SK-N-SH (cell line): Measurements from ENCODE around the gene FYCO1. TPM values are rescaled to one million over a fixed set of nuclear protein-coding genes. Genes with fewer than 3 reads are reported as not detected.

Experiments used
- CTCF ChIA-PET: fragments of 300-600, 350-600 bp; formaldehyde crosslinking; extraction: SDS; loops from one replicate; lab custom pipeline; 2021; lab: Yijun Ruan, JAX
- POLR2A ChIA-PET: fragments of 350-600 bp; sonication (Branson Sonifier 250); formaldehyde crosslinking; extraction: SDS; loops from one replicate; lab custom pipeline; 2020; ENCODE audit warnings: antibody characterized with exemption, inconsistent platforms; lab: Yijun Ruan, JAX
- DNase-seq: peaks from one replicate; pipeline ENCODE4 v3.0.0; 2012
- H2AFZ ChIP-seq: fragments of 200-600 bp; sonication (generic); 2 replicates; pipeline ENCODE4 v1.8.1; 2016; ENCODE audit warnings: antibody characterized with exemption, mild to moderate bottlenecking, low read depth
- H3F3A ChIP-seq: fragments of 200-600 bp; sonication (generic); replicated peaks from 2 replicates; pipeline ENCODE3; 2016; ENCODE audit warnings: antibody characterized with exemption, mild to moderate bottlenecking; ENCODE audit not compliant: insufficient read depth
- H3K27ac ChIP-seq, 2 experiments: fragments of 200-500 bp in 1 of 2; fragments of 200-600 bp in 1 of 2; sonication (Bioruptor generic) in 1 of 2; sonication (generic), shearing (Covaris generic) in 1 of 2; 2 replicates each; pipeline versions ENCODE4 v1.5.1 to v1.6.1; 2014 to 2016; ENCODE audit warnings: low read depth in 2 of 2, inconsistent platforms in 1 of 2, low read length in 1 of 2, mild to moderate bottlenecking in 1 of 2, mixed read lengths in 1 of 2
- H3K27me3 ChIP-seq: fragments of 200-600 bp; sonication (generic), shearing (Covaris generic); 2 replicates; pipeline ENCODE4 v1.6.1; 2016; ENCODE audit warnings: mixed run types; ENCODE audit not compliant: insufficient read depth
- H3K36me3 ChIP-seq, 2 experiments: fragments of 200-500 bp in 1 of 2; fragments of 200-600 bp in 1 of 2; sonication (Bioruptor generic) in 1 of 2; sonication (generic) in 1 of 2; replicated peaks in 1 of 2; 2 replicates each; pipeline versions ENCODE3 to v1.5.1; 2014 to 2016; ENCODE audit warnings: low read length in 1 of 2, mild to moderate bottlenecking in 1 of 2; ENCODE audit not compliant: insufficient read depth in 2 of 2, control insufficient read depth in 1 of 2
- H3K4me1 ChIP-seq, 2 experiments: fragments of 200-500 bp in 1 of 2; fragments of 200-600 bp in 1 of 2; sonication (Bioruptor generic) in 1 of 2; sonication (generic), shearing (Covaris generic) in 1 of 2; 2 replicates each; pipeline versions ENCODE4 v1.5.1 to v1.6.1; 2014 to 2016; ENCODE audit warnings: low read depth in 1 of 2, low read length in 1 of 2, mixed run types in 1 of 2; ENCODE audit not compliant: insufficient read depth in 2 of 2, control insufficient read depth in 1 of 2
- H3K4me2 ChIP-seq: fragments of 200-600 bp; sonication (generic), shearing (Covaris generic); 2 replicates; pipeline ENCODE4 v1.6.1; 2017; ENCODE audit warnings: mixed run types
- H3K4me3 ChIP-seq, 2 experiments: fragments of 200-500 bp in 1 of 2; fragments of 200-600 bp in 1 of 2; sonication (Bioruptor generic) in 1 of 2; sonication (generic), shearing (Covaris generic) in 1 of 2; 2 replicates each; pipeline versions ENCODE4 v1.5.1 to v1.8.1; 2014 to 2016; ENCODE audit warnings: low read depth in 2 of 2, inconsistent platforms in 1 of 2, low read length in 1 of 2, mild to moderate bottlenecking in 1 of 2, mixed read lengths in 1 of 2, moderate library complexity in 1 of 2
- H3K79me2 ChIP-seq: fragments of 200-600 bp; sonication (generic); 2 replicates; pipeline ENCODE4 v1.8.1; 2017; ENCODE audit warnings: mild to moderate bottlenecking; ENCODE audit not compliant: insufficient read depth
- H3K9ac ChIP-seq: fragments of 200-600 bp; sonication (generic); 2 replicates; pipeline ENCODE4 v1.6.1; 2017; ENCODE audit warnings: mixed run types
- H3K9me2 ChIP-seq: fragments of 200-600 bp; sonication (generic); 2 replicates; pipeline ENCODE4 v1.6.1; 2017; ENCODE audit warnings: mixed run types
- H3K9me3 ChIP-seq: fragments of 200-600 bp; sonication (generic); 2 replicates; pipeline ENCODE4 v1.6.1; 2017; ENCODE audit warnings: mixed run types, mild to moderate bottlenecking, moderate library complexity
- H4K20me1 ChIP-seq: fragments of 200-600 bp; sonication (generic); 2 replicates; pipeline ENCODE4 v1.6.1; 2017; ENCODE audit warnings: mild to moderate bottlenecking, mixed run types; ENCODE audit not compliant: insufficient read depth
- CHD2 ChIP-seq: fragments of 150-350 bp; IDR thresholded peaks from 2 replicates; pipeline ENCODE4 v1.6.1; 2018; ENCODE audit warnings: low read length; ENCODE audit not compliant: partially characterized antibody
- NFIC ChIP-seq: IDR thresholded peaks from 2 replicates; pipeline ENCODE4 v1.4.0; 2012; ENCODE audit warnings: borderline replicate concordance
- NRF1 ChIP-seq: IDR thresholded peaks from 2 replicates; pipeline ENCODE4 v1.6.1; 2012; ENCODE audit warnings: low read depth, mild to moderate bottlenecking, low read length
- RCOR1 ChIP-seq: fragments of 150-350 bp; IDR thresholded peaks from 2 replicates; pipeline ENCODE4 v1.6.1; 2017; ENCODE audit warnings: antibody characterized with exemption, low read length
- REST ChIP-seq: IDR thresholded peaks from 2 replicates; pipeline ENCODE4 v1.6.1; 2012; ENCODE audit warnings: mild to moderate bottlenecking, low read depth, low read length, moderate library complexity
- RFX5 ChIP-seq: IDR thresholded peaks from 2 replicates; pipeline ENCODE4 v1.6.1; 2012; ENCODE audit warnings: mild to moderate bottlenecking, improper control_type of control experiment, low read length
- TAF1 ChIP-seq: IDR thresholded peaks from 2 replicates; pipeline ENCODE4 v1.6.1; 2012; ENCODE audit warnings: low read depth, mild to moderate bottlenecking, low read length, moderate library complexity, borderline replicate concordance
- TEAD4 ChIP-seq: IDR thresholded peaks from 2 replicates; pipeline ENCODE4 v1.4.0; 2012; ENCODE audit warnings: mild to moderate bottlenecking, borderline replicate concordance; ENCODE audit not compliant: insufficient read depth
- WGBS: methylation state at CpG from one replicate; pipeline ENCODE4 v1.1.6; 2017; ENCODE audit warnings: low lambda C conversion rate; 5-methylcytosine and 5-hydroxymethylcytosine counted together
- polyA plus RNA-seq, 3 experiments: library from polyadenylated mRNA; depleted of rRNA; stranded (reverse); fragments of >200 nt; gene quantifications; 2 replicates each; pipeline ENCODE4 v1.2.3, GENCODE V29; 2012
- TF ChIP-seq, protein P1 (sequence below): fragments of 150-350 bp; IDR thresholded peaks from 2 replicates; pipeline ENCODE4 v1.6.1; 2017; ENCODE audit warnings: antibody characterized with exemption, low read length, low read depth, borderline replicate concordance
- TF ChIP-seq, protein P2 (sequence below): fragments of 200-600 bp; sonication (generic); IDR thresholded peaks from 2 replicates; pipeline ENCODE4 v1.6.1; 2017; ENCODE audit warnings: antibody characterized with exemption, mild to moderate bottlenecking, moderate library complexity

FYCO1 gene
- polyA plus RNA-seq, 1 of the 3 experiments (the other 2 are of a cell fraction) = 5.5 TPM

GRCh38 chr3:45958321-45958791 is 37.3 kb downstream of the FYCO1 start:
- 91% methylated on average over 6 of the region's 6 CpGs for WGBS
- Histone ChIP-seq H3K9me3 (no peaks in the 10 kb centered on the region), H3K9me2 (no peaks in the 10 kb centered on the region), H3K4me2 (no peak overlapping the region), H4K20me1 (no peaks in the 10 kb centered on the region), H3K79me2 (no peaks in the 10 kb centered on the region), H3K9ac (no peak overlapping the region), H2AFZ (no peak overlapping the region), H3K27me3 (no peaks in the 10 kb centered on the region), H3K4me3 (no peak overlapping the region), H3K27ac (no peak overlapping the region), H3F3A (no peaks in the 10 kb centered on the region), H3K36me3 (peaks cover 41 to 89% of the 10 kb centered on the region in 2 experiments), H3K4me1 (no peaks in the 10 kb centered on the region)
- ChIA-PET POLR2A (no interaction called here), CTCF (interaction anchor here (1.4 to 4.3 kb wide), 3 partner anchors 19 to 420 kb away, joined by 3 to 31 read pairs (median 15); no protein-coding TSS in a partner anchor)
- no peak for DNase-seq
- TF ChIP-seq, protein P1, sequence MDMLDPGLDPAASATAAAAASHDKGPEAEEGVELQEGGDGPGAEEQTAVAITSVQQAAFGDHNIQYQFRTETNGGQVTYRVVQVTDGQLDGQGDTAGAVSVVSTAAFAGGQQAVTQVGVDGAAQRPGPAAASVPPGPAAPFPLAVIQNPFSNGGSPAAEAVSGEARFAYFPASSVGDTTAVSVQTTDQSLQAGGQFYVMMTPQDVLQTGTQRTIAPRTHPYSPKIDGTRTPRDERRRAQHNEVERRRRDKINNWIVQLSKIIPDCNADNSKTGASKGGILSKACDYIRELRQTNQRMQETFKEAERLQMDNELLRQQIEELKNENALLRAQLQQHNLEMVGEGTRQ = no peak
- no peak for TF ChIP-seq RFX5
- TF ChIP-seq TAF1 = no peak
- TF ChIP-seq RCOR1 = no peak
- TF ChIP-seq, protein P2, sequence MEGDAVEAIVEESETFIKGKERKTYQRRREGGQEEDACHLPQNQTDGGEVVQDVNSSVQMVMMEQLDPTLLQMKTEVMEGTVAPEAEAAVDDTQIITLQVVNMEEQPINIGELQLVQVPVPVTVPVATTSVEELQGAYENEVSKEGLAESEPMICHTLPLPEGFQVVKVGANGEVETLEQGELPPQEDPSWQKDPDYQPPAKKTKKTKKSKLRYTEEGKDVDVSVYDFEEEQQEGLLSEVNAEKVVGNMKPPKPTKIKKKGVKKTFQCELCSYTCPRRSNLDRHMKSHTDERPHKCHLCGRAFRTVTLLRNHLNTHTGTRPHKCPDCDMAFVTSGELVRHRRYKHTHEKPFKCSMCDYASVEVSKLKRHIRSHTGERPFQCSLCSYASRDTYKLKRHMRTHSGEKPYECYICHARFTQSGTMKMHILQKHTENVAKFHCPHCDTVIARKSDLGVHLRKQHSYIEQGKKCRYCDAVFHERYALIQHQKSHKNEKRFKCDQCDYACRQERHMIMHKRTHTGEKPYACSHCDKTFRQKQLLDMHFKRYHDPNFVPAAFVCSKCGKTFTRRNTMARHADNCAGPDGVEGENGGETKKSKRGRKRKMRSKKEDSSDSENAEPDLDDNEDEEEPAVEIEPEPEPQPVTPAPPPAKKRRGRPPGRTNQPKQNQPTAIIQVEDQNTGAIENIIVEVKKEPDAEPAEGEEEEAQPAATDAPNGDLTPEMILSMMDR = no peak
- no peak for TF ChIP-seq NFIC
- no peak for TF ChIP-seq NRF1
- TF ChIP-seq CHD2 = no peak
- no peak for TF ChIP-seq REST
- TF ChIP-seq TEAD4 = no peak
